Measurements from ENCODE around the gene ZNF547.

DNA sequence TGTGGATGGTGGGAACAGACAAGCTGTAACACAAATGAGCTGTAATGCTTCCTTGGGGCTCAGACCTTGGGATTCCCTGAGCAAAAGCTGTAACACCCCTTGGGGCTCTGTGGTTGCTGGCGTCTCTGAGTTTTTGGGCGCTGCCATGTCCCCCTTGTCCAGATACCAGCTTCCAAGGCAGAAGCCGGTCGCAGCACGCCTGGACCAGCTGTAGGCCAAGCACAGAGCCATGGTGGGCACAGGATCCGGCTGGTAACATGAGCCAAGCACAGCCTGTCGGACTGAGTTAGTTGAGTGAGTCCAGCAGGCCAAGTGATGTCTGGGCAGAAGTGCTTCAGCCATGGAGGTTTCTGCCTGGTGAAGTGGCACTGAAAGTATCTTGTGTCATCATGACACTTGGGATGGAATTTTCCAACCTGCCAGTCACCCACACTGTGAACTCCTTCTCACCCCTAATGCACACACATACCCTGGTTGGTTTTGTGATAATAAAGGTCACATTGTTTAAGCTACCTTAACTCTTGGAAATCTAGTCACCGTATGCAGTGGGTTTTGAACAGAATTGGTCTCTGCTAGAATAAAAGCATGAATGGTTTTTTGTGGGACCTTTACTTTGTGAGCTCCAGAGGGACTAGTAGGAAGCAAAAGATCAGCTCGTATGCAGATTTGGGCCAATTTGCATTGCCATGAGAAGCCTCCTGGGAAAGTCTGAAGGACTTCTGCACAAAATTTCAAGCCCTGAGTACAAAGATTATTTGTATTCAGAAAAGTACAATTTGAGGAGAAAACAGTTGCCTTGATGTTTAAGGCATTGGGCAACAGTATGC, 40.6 kb downstream of the ZNF547 start:
- TF ChIP-seq, protein P1, sequence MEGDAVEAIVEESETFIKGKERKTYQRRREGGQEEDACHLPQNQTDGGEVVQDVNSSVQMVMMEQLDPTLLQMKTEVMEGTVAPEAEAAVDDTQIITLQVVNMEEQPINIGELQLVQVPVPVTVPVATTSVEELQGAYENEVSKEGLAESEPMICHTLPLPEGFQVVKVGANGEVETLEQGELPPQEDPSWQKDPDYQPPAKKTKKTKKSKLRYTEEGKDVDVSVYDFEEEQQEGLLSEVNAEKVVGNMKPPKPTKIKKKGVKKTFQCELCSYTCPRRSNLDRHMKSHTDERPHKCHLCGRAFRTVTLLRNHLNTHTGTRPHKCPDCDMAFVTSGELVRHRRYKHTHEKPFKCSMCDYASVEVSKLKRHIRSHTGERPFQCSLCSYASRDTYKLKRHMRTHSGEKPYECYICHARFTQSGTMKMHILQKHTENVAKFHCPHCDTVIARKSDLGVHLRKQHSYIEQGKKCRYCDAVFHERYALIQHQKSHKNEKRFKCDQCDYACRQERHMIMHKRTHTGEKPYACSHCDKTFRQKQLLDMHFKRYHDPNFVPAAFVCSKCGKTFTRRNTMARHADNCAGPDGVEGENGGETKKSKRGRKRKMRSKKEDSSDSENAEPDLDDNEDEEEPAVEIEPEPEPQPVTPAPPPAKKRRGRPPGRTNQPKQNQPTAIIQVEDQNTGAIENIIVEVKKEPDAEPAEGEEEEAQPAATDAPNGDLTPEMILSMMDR (IDR thresholded peaks at IDR 0.05) = no peak
- no peak for TF ChIP-seq POLR2A (IDR thresholded peaks at IDR 0.05)

Measured in thyroid gland (tissue), 4 donors.